Measurements from ENCODE around the gene LMNB1.
"Not testable (repeated sequence)": the region's sequence is repeated elsewhere in the genome, so short reads cannot be mapped to it uniquely, and the experiment has no call there.

DNA sequence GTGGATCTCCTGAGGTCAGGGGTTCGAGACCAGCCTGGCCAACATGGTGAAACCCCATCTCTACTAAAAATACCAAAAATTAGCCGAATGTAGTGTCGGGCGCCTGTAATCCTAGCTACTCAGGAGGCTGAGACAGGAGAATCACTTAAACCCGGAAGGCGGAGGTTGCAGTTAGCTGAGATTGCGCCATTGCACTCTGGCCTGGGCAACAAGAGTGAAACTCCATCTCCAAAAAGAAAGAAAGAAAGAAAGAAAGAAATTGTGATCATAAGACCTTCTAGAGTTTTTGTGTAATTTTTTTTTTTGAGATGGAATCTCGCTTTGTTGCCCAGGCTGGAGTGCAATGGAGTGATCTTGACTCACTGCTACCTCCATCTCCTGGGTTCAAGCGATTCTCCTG is 16.7 kb downstream of the LMNB1 start:
- not testable (repeated sequence) for TF ChIP-seq POLR2AphosphoS5 (IDR thresholded peaks at IDR 0.05; ENCODE audit: low read depth, low read length); POLR2A (IDR thresholded peaks at IDR 0.05; ENCODE audit: borderline replicate concordance, extremely low read depth, insufficient read depth, insufficient read length)
- TF ChIP-seq, protein P1, sequence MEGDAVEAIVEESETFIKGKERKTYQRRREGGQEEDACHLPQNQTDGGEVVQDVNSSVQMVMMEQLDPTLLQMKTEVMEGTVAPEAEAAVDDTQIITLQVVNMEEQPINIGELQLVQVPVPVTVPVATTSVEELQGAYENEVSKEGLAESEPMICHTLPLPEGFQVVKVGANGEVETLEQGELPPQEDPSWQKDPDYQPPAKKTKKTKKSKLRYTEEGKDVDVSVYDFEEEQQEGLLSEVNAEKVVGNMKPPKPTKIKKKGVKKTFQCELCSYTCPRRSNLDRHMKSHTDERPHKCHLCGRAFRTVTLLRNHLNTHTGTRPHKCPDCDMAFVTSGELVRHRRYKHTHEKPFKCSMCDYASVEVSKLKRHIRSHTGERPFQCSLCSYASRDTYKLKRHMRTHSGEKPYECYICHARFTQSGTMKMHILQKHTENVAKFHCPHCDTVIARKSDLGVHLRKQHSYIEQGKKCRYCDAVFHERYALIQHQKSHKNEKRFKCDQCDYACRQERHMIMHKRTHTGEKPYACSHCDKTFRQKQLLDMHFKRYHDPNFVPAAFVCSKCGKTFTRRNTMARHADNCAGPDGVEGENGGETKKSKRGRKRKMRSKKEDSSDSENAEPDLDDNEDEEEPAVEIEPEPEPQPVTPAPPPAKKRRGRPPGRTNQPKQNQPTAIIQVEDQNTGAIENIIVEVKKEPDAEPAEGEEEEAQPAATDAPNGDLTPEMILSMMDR (IDR thresholded peaks at IDR 0.05 in 2 of 3, conservative IDR thresholded peaks at IDR 0.05 in 1 of 3; ENCODE audit: borderline replicate concordance in 1 of 3, insufficient read depth in 1 of 3, low read depth in 2 of 3, low read length in 2 of 3) = not testable (repeated sequence)
